ENCODE data around the gene PDCD6IP. TPM values are rescaled to one million over a fixed set of nuclear protein-coding genes. Genes with fewer than 3 reads are reported as not detected.
"Not testable (repeated sequence)": the region's sequence is repeated elsewhere in the genome, so short reads cannot be mapped to it uniquely, and the experiment has no call there.

Gene PDCD6IP
- total RNA-seq, 4 donors from 2014 or later: 151 to 290 (median 186) TPM

DNA sequence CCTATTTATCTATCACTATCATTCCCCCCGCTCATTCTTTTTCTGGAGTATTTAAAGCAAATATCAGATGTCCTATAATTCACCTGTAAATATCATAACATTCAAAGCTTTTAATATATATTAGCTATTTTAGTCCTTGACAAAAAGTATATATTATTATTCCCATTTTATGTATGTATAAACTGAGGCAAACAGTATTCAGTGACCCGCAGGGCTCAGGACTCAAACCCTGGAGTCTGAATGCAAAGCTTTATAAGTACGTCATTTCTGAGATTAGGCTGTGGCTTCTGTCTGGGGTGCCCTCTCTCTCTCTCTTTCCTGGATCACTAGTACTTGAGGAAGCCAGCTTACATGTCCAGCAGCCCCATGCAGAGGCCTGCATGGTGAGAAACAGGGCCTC is 20.4 kb upstream of the PDCD6IP start:
- Histone ChIP-seq H3K9me3 (no peaks in the 10 kb centered on the region), H3K36me3 (no peaks in the 10 kb centered on the region), H3K27ac (no peak overlapping the region), H3K27me3 (no peaks in the 10 kb centered on the region), H3K4me3 (no peak overlapping the region), H3K4me1 (no peaks in the 10 kb centered on the region)
- no peak for ATAC-seq
- TF ChIP-seq, protein P1, sequence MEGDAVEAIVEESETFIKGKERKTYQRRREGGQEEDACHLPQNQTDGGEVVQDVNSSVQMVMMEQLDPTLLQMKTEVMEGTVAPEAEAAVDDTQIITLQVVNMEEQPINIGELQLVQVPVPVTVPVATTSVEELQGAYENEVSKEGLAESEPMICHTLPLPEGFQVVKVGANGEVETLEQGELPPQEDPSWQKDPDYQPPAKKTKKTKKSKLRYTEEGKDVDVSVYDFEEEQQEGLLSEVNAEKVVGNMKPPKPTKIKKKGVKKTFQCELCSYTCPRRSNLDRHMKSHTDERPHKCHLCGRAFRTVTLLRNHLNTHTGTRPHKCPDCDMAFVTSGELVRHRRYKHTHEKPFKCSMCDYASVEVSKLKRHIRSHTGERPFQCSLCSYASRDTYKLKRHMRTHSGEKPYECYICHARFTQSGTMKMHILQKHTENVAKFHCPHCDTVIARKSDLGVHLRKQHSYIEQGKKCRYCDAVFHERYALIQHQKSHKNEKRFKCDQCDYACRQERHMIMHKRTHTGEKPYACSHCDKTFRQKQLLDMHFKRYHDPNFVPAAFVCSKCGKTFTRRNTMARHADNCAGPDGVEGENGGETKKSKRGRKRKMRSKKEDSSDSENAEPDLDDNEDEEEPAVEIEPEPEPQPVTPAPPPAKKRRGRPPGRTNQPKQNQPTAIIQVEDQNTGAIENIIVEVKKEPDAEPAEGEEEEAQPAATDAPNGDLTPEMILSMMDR (IDR thresholded peaks at IDR 0.05): no peak
- no peak for TF ChIP-seq POLR2AphosphoS5 (IDR thresholded peaks at IDR 0.05)
- no peak for TF ChIP-seq EP300 (IDR thresholded peaks at IDR 0.05)
- TF ChIP-seq POLR2A (IDR thresholded peaks at IDR 0.05): no peak
- WGBS, 2 donors (ENCODE audit: low coverage in 1 of 2): 83 to 92% methylated on average over 2 to 3 of the region's 3 CpGs

DNA sequence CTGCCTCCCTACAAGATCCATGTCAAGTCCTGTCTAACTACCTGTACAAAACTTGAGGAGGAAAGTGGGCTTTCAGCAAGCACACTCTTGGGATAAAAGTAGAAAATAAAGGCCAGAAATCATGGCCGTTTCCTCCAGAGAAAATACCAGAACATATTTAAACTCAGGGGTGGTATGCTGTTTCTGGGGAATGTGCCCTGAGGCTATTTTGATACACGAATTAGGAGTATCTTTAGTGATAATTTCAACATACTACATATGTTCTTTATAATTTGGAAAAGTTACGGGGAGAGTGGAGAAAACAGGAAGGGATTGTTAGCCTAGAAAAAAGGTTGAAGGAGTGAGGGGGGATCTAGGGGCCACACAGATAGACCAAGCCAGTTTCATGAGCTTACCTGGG is 18.7 kb upstream of the PDCD6IP start:
- Histone ChIP-seq H3K27ac (no peak overlapping the region), H3K4me1 (no peaks in the 10 kb centered on the region), H3K9me3 (no peaks in the 10 kb centered on the region), H3K36me3 (no peaks in the 10 kb centered on the region), H3K27me3 (no peaks in the 10 kb centered on the region), H3K4me3 (no peak overlapping the region)
- ATAC-seq: no peak
- WGBS, 2 donors (ENCODE audit: low coverage in 1 of 2): 49 to 61% methylated on average over 3 of the region's 3 CpGs
- TF ChIP-seq POLR2A (IDR thresholded peaks at IDR 0.05) (no peak), POLR2AphosphoS5 (IDR thresholded peaks at IDR 0.05) (no peak), EP300 (IDR thresholded peaks at IDR 0.05) (no peak)

DNA sequence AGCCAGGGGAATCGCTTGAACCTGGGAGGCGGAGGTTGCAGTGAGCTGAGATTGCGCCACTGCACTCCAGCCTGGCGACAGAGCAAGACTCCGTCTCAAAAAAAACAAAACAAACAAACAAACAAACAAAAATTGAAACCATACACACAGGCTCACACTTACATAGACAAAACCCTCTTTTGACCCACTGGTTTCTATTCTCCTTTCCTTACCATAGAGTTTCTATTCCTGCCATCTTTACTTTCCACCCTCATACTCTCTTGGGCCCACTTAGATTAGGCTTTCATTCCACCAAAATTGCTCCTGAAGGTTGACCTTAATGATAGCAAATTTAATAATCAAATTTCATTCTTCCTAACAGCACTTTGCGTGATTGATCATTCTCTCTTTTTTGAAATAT is 17.0 kb upstream of the PDCD6IP start:
- H3K36me3 ChIP-seq, H3K27ac ChIP-seq, H3K27me3 ChIP-seq, H3K4me3 ChIP-seq, H3K4me1 ChIP-seq, ATAC-seq, H3K9me3 ChIP-seq: not testable (repeated sequence)
- 92 to 98% methylated on average over 6 of the region's 6 CpGs for WGBS, 2 donors (ENCODE audit: low coverage in 1 of 2)

DNA sequence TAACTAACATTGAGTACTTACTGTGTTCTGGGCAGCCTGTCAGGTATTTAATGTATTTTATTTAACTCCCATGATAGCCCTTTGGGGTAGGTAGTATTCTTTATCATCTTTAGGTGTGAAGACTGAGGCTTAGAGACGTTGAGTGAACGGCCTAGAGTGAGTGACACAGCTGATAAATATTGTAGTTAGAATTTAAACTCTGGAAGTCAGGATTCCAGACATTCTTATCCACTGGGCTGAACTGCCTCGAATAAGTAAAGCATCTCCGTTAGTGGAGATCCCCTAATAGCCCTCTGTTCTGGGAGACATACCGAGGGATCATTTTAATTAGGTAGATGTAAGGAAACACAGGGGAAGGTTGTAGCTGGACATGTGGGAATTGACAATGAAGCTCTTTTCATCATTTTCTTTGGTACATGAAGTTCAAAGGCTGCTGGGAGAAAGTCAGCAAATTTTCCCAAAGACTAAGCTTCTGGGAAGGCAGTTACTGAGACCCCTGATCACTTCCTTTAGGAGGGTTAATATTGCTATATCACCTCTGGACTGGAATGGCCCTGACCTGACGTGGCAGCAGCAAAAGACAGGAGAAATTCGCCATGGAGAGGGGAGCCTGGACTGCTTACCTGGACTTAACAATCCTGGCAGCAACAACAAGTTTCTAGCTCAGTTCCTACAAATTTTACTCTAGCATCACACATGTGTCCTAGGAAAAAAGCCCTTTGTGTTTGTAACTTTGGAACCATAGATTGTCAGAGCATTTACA is 11.7 kb upstream of the PDCD6IP start:
- 47 to 65% methylated on average over 5 to 7 of the region's 7 CpGs for WGBS, 2 donors (ENCODE audit: low coverage in 1 of 2)
- H3K9me3 ChIP-seq: no peaks in the 10 kb centered on the region
- no peaks in the 10 kb centered on the region for H3K36me3 ChIP-seq
- no peaks in the 10 kb centered on the region for H3K4me1 ChIP-seq
- TF ChIP-seq, protein P1 (IDR thresholded peaks at IDR 0.05): no peak
- TF ChIP-seq POLR2AphosphoS5 (IDR thresholded peaks at IDR 0.05) (no peak), POLR2A (IDR thresholded peaks at IDR 0.05) (no peak), EP300 (IDR thresholded peaks at IDR 0.05) (no peak)
- no peak overlapping the region for H3K27ac ChIP-seq
- peak overlapping the region in 1 of 2 donors; percentile 29 for H3K4me3 ChIP-seq
- ATAC-seq: no peak
- no peaks in the 10 kb centered on the region for H3K27me3 ChIP-seq

DNA sequence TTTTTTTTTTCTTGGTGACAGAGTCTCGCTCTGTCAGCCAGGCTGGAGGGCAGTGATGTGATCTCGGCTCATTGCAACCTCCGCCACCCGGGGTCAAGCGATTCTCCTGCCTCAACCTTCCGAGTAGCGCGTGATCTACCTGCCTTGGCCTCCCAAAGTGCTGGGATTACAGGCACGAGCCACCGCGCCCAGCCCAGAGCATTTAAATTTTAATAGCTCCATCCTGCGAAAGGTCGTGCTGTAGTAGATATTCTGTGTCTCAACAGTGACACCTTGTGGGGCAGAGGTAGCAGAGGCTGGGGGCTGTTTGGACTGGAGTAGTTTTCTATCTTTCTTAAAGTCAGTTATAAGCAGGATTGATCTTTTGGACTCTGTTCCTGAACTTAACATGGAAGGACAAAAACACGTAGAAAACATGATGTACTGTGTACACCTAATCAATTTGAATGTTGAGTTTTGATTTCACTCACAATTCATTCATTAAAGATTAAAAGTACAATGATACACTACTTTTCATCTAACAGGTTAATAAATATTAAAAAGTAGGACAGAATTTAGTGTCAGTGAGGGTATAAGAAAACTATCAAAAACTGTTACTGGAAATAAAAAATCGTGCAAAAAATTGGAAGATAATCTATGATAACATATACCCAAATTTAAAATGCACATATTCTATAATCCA is 11.0 kb upstream of the PDCD6IP start:
- H3K27me3 ChIP-seq: no peaks in the 10 kb centered on the region
- TF ChIP-seq POLR2A (IDR thresholded peaks at IDR 0.05): no peak
- TF ChIP-seq EP300 (IDR thresholded peaks at IDR 0.05): no peak
- TF ChIP-seq, protein P1 (IDR thresholded peaks at IDR 0.05): peak; percentile 32 to 80 (median 66)
- TF ChIP-seq POLR2AphosphoS5 (IDR thresholded peaks at IDR 0.05): no peak
- no peaks in the 10 kb centered on the region for H3K36me3 ChIP-seq
- no peak overlapping the region for H3K27ac ChIP-seq
- H3K4me1 ChIP-seq: no peaks in the 10 kb centered on the region
- 10 to 19% methylated on average over 9 to 12 of the region's 15 CpGs for WGBS, 2 donors (ENCODE audit: low coverage in 1 of 2)
- H3K9me3 ChIP-seq: no peaks in the 10 kb centered on the region
- ATAC-seq: peak; percentile 84
- peak overlapping the region in 1 of 2 donors; percentile 29 for H3K4me3 ChIP-seq
